Measurements from ENCODE around the gene FAM236A.
"Not testable (repeated sequence)": the region's sequence is repeated elsewhere in the genome, so short reads cannot be mapped to it uniquely, and the experiment has no call there.

The FAM236A gene

DNA sequence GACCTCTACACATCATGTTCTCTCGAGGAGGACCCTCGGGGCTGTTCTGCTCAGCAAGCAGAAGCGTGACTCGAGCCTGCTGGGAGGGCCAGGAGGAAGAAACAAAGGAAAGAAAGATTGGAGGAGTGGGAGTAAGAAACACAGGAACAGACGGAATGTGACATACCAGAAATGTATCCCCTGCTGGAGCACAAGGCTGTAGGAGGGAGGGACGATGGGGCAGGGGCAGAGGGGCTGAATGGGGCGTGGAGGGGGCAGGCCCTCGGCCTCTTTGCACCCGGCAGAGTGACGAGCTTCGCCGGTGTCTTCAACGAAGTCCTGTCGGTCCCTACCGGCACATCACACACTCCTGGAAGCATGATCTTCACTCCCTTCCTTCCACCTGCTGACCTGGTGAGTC is at the start of gene FAM236A:
FAM236A (plus strand) TSS at position 301 of the 400 bp plus-strand sequence; CDS start at position 358, 57 bp downstream.
- not testable (repeated sequence) for H3K27ac ChIP-seq; DNase-seq (ENCODE audit: low read depth, low spot score); H3K4me3 ChIP-seq; H3K9ac ChIP-seq (ENCODE audit: insufficient read length); H3K36me3 ChIP-seq (ENCODE audit: insufficient read depth, low read length); H3K9me3 ChIP-seq (ENCODE audit: low read depth, low read length)

DNA sequence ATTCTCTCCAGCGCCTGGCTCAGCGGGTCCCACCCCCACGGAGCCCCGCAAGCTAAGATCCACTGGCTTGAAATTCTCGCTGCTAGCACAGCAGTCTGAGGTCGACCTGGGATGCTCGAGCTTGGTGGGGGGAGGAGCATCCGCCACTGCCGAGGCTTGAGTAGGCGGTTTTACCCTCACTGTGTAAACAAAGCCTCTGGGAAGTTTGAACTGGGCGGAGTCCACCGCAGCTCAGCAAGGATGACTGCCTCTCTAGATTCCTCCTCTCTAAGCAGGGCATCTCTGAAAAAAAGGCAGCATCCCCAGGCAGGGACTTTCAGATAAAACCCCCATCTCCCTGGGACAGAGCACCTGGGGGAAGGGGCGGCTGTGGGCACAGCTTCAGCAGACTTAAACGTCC is 48.3 kb upstream of the FAM236A start:
- H3K27ac ChIP-seq; DNase-seq (ENCODE audit: low read depth, low spot score); H3K9me3 ChIP-seq (ENCODE audit: low read depth, low read length); H3K9ac ChIP-seq (ENCODE audit: insufficient read length); H3K36me3 ChIP-seq (ENCODE audit: insufficient read depth, low read length); H3K4me3 ChIP-seq: not testable (repeated sequence)

- H3K36me3 ChIP-seq (ENCODE audit: insufficient read depth, low read length); DNase-seq (ENCODE audit: low read depth, low spot score); H3K4me3 ChIP-seq; H3K9me3 ChIP-seq (ENCODE audit: low read depth, low read length); H3K9ac ChIP-seq (ENCODE audit: insufficient read length); H3K27ac ChIP-seq: not testable (repeated sequence)
Measured at GRCh38 chrX:72912315-72912714, 25.7 kb upstream of the FAM236A start, which contains the start of gene FAM236C. FAM236C (plus strand) TSS chrX:72912615; CDS start chrX:72912715, 100 bp downstream.

DNA sequence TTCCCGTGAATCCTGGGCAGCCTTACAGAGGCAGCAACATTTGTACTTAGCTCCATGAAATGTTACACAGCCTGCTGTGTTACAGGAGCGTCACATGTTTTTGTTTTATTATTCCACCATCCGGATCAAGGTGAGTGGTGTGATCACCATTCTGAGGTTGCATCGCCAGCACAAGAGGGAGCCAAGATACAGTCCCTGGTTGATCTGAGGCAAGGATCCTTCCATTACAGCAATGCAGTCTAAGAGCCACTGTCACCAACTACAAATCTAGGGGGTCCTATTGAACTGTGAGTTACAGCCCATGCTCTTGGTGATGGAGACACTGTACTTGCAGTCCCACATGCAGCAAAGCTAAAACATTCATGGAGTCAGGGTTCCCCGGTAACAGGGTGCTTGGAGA is 21.9 kb upstream of the FAM236A start:
- H3K36me3 ChIP-seq (ENCODE audit: insufficient read depth, low read length); H3K9ac ChIP-seq (ENCODE audit: insufficient read length); H3K9me3 ChIP-seq (ENCODE audit: low read depth, low read length); H3K4me3 ChIP-seq; H3K27ac ChIP-seq; DNase-seq (ENCODE audit: low read depth, low spot score): not testable (repeated sequence)

- not testable (repeated sequence) for DNase-seq (ENCODE audit: low read depth, low spot score); H3K36me3 ChIP-seq (ENCODE audit: insufficient read depth, low read length); H3K9me3 ChIP-seq (ENCODE audit: low read depth, low read length); H3K9ac ChIP-seq (ENCODE audit: insufficient read length); H3K4me3 ChIP-seq; H3K27ac ChIP-seq
Measured at GRCh38 chrX:72932283-72932682, 5.7 kb upstream of the FAM236A start.

GRCh38 chrX:72936455-72936854 is 1.6 kb upstream of the FAM236A start:
- not testable (repeated sequence) for H3K36me3 ChIP-seq (ENCODE audit: insufficient read depth, low read length); H3K9me3 ChIP-seq (ENCODE audit: low read depth, low read length); H3K4me3 ChIP-seq; H3K27ac ChIP-seq; DNase-seq (ENCODE audit: low read depth, low spot score); H3K9ac ChIP-seq (ENCODE audit: insufficient read length)

DNA sequence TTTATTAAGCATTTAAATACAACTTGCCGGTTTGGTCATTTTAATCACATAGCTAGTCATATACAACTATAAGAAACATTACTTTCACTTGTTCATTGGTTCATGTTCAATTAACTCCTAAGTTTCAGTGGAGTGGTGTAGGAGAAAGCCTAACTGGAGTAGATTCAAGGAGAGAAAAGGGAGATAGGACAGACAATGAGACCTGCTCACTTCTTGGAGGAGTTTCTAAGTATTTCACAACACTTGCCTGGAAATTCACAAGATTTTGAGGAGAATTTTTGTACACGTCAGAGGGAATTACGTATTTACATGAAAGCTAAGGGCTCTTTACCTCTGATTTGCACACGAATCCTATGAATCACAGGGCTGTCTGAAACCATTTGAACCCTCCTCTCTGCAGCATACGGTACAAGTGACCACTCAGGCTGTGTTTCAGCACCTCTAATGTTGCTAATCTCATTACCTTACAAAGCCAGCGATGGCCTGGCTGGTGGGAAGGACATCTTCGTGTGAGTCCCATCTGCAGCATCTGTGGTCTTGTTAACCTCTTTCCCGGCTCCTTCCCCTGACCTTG is 1.0 kb upstream of the FAM236A start:
- H3K9me3 ChIP-seq (ENCODE audit: low read depth, low read length); H3K4me3 ChIP-seq; H3K9ac ChIP-seq (ENCODE audit: insufficient read length); H3K36me3 ChIP-seq (ENCODE audit: insufficient read depth, low read length); H3K27ac ChIP-seq; DNase-seq (ENCODE audit: low read depth, low spot score): not testable (repeated sequence)

GRCh38 chrX:72942272-72942671 is 4.3 kb downstream of the FAM236A start:
- not testable (repeated sequence) for H3K36me3 ChIP-seq (ENCODE audit: insufficient read depth, low read length); H3K27ac ChIP-seq; DNase-seq (ENCODE audit: low read depth, low spot score); H3K4me3 ChIP-seq; H3K9ac ChIP-seq (ENCODE audit: insufficient read length); H3K9me3 ChIP-seq (ENCODE audit: low read depth, low read length)

DNA sequence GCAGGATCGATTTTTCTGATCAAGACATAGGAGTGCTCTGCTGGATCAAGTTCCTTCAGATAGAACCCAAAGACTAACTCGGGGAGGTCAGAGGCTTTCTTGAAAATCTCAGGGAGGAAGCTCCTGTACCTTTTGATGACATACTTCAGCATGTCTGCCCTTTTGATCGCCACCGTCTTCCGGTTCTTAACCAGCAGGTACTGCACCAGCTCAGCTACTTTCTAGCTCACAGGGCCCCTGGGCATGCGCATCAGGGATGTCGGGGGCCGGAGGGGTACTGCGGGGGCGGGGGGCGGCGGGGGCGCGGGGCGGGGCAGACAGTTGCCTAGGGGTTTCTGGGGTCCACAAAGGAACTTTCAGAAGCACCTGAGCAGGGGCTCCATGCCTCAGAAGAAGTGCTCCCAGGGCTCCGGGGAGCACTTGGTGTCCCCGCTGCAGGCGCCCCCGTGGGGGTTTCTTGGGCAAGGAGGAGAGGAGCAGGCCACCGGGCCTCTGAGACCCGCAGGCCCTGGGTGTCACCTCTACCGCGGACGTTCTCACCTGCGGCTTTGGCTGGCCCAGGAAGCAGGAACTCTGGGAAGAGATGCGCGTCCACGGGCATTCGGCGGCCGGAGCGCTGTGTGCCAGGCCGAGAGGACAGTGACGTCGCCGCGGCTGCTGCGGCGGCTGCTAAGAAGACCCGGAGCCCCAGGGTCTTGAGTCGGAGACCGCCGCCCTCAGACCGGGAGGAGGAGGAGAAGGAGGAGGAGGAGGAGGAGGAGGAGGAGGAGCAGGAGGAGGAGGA is 5.2 kb downstream of the FAM236A start:
- not testable (repeated sequence) for DNase-seq (ENCODE audit: low read depth, low spot score); H3K36me3 ChIP-seq (ENCODE audit: insufficient read depth, low read length); H3K27ac ChIP-seq; H3K4me3 ChIP-seq; H3K9ac ChIP-seq (ENCODE audit: insufficient read length); H3K9me3 ChIP-seq (ENCODE audit: low read depth, low read length)

- H3K9me3 ChIP-seq (ENCODE audit: low read depth, low read length); H3K9ac ChIP-seq (ENCODE audit: insufficient read length); H3K36me3 ChIP-seq (ENCODE audit: insufficient read depth, low read length); H3K27ac ChIP-seq; H3K4me3 ChIP-seq; DNase-seq (ENCODE audit: low read depth, low spot score): not testable (repeated sequence)
Measured at GRCh38 chrX:72943819-72944169, 5.8 kb downstream of the FAM236A start, which contains the start of gene DMRTC1. DMRTC1 (minus strand) TSS chrX:72943837; CDS start chrX:72875694, 68,143 bp downstream.

- DNase-seq (ENCODE audit: low read depth, low spot score); H3K9ac ChIP-seq (ENCODE audit: insufficient read length); H3K27ac ChIP-seq; H3K4me3 ChIP-seq; H3K36me3 ChIP-seq (ENCODE audit: insufficient read depth, low read length); H3K9me3 ChIP-seq (ENCODE audit: low read depth, low read length): not testable (repeated sequence)
Measured at GRCh38 chrX:72959971-72960370, 22.0 kb downstream of the FAM236A start.

- not testable (repeated sequence) for H3K36me3 ChIP-seq (ENCODE audit: insufficient read depth, low read length); DNase-seq (ENCODE audit: low read depth, low spot score); H3K9me3 ChIP-seq (ENCODE audit: low read depth, low read length); H3K27ac ChIP-seq; H3K9ac ChIP-seq (ENCODE audit: insufficient read length); H3K4me3 ChIP-seq
Measured at GRCh38 chrX:72971859-72972258, 33.9 kb downstream of the FAM236A start.

DNA sequence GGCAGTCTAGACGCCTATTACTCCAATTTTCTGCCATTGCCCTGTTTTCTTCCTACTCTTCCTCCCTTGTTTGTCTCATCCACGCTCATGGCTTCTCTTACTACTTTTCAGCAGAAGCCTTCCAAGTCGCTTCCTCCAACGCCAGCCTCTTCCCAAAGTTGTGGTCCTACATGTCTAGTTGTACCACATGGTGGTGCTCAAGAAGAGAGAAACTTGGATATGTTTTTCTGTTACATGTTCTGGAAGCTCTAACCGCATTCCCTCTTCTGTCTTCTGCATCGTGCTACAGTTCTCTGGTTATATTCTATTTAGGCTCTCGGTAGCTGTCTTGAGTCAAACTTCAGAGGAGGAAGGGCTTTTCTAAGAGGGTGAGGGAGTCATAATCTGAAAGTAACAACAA is 36.9 kb downstream of the FAM236A start:
- H3K9me3 ChIP-seq (ENCODE audit: low read depth, low read length); H3K4me3 ChIP-seq; DNase-seq (ENCODE audit: low read depth, low spot score); H3K9ac ChIP-seq (ENCODE audit: insufficient read length); H3K27ac ChIP-seq; H3K36me3 ChIP-seq (ENCODE audit: insufficient read depth, low read length): not testable (repeated sequence)

DNA sequence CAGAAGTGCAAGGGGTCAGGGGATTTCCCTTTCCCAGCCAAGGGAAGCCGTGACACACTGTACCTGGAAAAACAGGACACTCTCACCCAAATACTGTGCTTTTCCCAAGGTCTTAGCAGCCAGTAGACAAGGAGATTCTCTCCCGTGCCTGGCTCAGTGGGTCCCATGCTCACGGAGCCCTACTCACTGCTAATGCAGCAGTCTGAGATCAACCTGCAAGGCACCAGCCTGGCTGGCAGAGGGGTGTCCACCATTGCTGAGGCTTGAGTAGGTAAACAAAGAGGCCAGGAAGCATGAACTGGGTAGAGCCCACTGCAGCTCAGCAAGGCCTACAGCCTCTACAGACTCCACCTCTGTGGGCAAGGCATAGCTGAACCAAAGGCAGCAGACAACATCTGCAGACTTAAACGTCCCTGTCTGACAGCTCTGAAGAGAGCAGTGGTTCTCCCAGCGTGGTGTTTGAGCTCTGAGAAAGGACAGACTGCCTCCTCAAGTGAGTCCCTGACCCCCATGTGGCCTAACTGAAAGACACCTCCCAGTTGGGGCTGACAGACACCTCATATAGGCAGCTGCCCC is 43.0 kb downstream of the FAM236A start:
- H3K9me3 ChIP-seq (ENCODE audit: low read depth, low read length); H3K4me3 ChIP-seq; H3K36me3 ChIP-seq (ENCODE audit: insufficient read depth, low read length); DNase-seq (ENCODE audit: low read depth, low spot score); H3K27ac ChIP-seq; H3K9ac ChIP-seq (ENCODE audit: insufficient read length): not testable (repeated sequence)

Data from SK-N-MC (cell line).